Measurements from ENCODE around the gene SLC23A2. TPM values are rescaled to one million over a fixed set of nuclear protein-coding genes. Genes with fewer than 3 reads are reported as not detected.

The SLC23A2 gene
- total RNA-seq, 1 experiment from 2014 or later: 37.3 TPM

DNA sequence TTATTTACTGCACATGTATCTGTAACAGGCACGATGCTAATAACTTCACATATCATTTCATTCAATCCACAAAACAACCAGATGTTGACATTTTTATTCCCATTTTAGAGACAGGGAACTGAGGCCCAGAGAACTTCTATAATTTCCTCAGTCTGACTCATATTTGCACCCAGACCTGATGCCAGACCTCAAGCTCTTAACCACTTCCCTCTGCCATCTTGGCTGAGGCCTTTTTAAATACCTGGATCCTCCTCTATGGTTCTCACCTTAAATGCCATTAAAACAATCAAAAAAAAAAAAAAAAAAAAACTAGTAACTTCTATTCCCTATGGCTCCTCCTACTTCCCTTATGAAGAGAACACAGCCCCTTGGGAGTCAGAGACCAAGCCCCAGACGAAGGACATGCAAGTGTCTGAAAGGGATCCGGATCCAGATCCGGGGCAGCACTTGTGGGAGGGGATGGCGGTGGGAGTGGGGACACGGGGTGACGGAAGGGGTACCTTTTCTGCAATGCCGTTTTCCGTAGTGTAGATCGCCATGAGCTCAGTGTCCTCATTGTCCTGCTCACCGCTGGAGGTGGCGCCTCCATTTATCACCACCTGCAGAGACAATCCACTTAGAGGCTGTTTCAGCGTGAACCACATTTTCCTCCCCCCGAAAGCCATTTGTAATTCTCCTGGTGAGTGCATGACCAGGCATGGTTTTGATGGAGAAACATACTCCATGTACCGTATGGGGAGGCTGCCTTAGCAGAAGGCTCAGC lies 88.7 kb downstream of the SLC23A2 start:
- no peaks in the 10 kb centered on the region for H3K36me3 Mint-ChIP-seq (ENCODE audit: insufficient read depth, unreplicated experiment)
- H3K36me3 ChIP-seq (ENCODE audit: control insufficient read depth, insufficient read depth, low read length): no peaks in the 10 kb centered on the region
- POLR2A ChIA-PET: no interaction called here

DNA sequence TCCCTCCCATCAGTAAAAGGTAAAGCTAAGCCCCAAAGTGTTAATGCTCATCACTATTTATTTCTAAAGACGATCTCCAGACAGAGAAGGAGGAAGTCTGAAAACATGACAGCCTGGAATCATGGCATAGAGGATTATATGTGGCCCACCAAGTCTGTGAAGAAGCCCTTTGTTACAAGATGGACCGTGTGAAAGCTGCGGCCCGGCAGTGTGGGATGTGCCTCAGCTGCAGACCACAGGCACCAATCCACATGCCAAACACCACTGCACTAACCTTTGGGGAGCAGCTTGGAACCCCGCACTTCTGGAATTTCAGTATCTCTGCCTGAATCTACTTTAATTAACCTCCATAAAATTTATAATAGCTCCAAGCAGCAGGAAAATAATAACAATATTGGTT lies 90.4 kb downstream of the SLC23A2 start:
- ChIA-PET CTCF (no interaction called here), POLR2A (no interaction called here)
- H3K4me1 Mint-ChIP-seq (ENCODE audit: low read depth, unreplicated experiment): no peaks in the 10 kb centered on the region
- no peak for DNase-seq
- no peak overlapping the region for H3K27ac Mint-ChIP-seq (ENCODE audit: unreplicated experiment)
- H3K27me3 Mint-ChIP-seq (ENCODE audit: insufficient read depth, unreplicated experiment): no peaks in the 10 kb centered on the region
- H3K4me3 Mint-ChIP-seq (ENCODE audit: unreplicated experiment): no peak overlapping the region
- H3K9me3 Mint-ChIP-seq (ENCODE audit: unreplicated experiment): peaks cover 17% of the 10 kb centered on the region
- no TSS peak for BruUV-seq (replicated peaks)
- Histone ChIP-seq H3K27me3 (replicated peaks; ENCODE audit: control insufficient read depth, insufficient read depth, low read length) (no peaks in the 10 kb centered on the region), H3K4me3 (ENCODE audit: low read depth, low read length) (no peak overlapping the region), H3K4me1 (no peaks in the 10 kb centered on the region), H3K36me3 (ENCODE audit: control insufficient read depth, insufficient read depth, low read length) (no peaks in the 10 kb centered on the region), H3K9me3 (no peaks in the 10 kb centered on the region)
- TF ChIP-seq, protein P1, sequence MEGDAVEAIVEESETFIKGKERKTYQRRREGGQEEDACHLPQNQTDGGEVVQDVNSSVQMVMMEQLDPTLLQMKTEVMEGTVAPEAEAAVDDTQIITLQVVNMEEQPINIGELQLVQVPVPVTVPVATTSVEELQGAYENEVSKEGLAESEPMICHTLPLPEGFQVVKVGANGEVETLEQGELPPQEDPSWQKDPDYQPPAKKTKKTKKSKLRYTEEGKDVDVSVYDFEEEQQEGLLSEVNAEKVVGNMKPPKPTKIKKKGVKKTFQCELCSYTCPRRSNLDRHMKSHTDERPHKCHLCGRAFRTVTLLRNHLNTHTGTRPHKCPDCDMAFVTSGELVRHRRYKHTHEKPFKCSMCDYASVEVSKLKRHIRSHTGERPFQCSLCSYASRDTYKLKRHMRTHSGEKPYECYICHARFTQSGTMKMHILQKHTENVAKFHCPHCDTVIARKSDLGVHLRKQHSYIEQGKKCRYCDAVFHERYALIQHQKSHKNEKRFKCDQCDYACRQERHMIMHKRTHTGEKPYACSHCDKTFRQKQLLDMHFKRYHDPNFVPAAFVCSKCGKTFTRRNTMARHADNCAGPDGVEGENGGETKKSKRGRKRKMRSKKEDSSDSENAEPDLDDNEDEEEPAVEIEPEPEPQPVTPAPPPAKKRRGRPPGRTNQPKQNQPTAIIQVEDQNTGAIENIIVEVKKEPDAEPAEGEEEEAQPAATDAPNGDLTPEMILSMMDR (IDR thresholded peaks at IDR 0.05; ENCODE audit: insufficient read depth in 1 of 2, low read depth in 1 of 2, low read length in 1 of 2, severe bottlenecking in 1 of 2, unreplicated experiment in 1 of 2): no peak
- intact Hi-C loops (cut with micrococcal nuclease; ENCODE audit: unreplicated experiment): no loop called here
- H3K36me3 Mint-ChIP-seq (ENCODE audit: insufficient read depth, unreplicated experiment): no peaks in the 10 kb centered on the region

More for the DNA sequence above, 88.7 kb downstream of the SLC23A2 start:
- H3K4me3 Mint-ChIP-seq (ENCODE audit: unreplicated experiment): no peak overlapping the region
- peaks cover 7% of the 10 kb centered on the region for H3K9me3 Mint-ChIP-seq (ENCODE audit: unreplicated experiment)
- no peaks in the 10 kb centered on the region for H3K4me1 ChIP-seq
- no peaks in the 10 kb centered on the region for H3K27me3 Mint-ChIP-seq (ENCODE audit: insufficient read depth, unreplicated experiment)
- no TSS peak for BruUV-seq (replicated peaks)
- intact Hi-C loops (cut with micrococcal nuclease; ENCODE audit: unreplicated experiment): no loop called here
- TF ChIP-seq, protein P1 (IDR thresholded peaks at IDR 0.05; ENCODE audit: insufficient read depth in 1 of 2, low read depth in 1 of 2, low read length in 1 of 2, severe bottlenecking in 1 of 2, unreplicated experiment in 1 of 2): no peak
- no peak overlapping the region for H3K4me3 ChIP-seq (ENCODE audit: low read depth, low read length)
- CTCF ChIA-PET: no interaction called here
- H3K27me3 ChIP-seq (replicated peaks; ENCODE audit: control insufficient read depth, insufficient read depth, low read length): no peaks in the 10 kb centered on the region
- no peak overlapping the region for H3K27ac Mint-ChIP-seq (ENCODE audit: unreplicated experiment)
- H3K9me3 ChIP-seq: no peaks in the 10 kb centered on the region
- no peak for DNase-seq
- H3K4me1 Mint-ChIP-seq (ENCODE audit: low read depth, unreplicated experiment): peaks cover 7% of the 10 kb centered on the region

DNA sequence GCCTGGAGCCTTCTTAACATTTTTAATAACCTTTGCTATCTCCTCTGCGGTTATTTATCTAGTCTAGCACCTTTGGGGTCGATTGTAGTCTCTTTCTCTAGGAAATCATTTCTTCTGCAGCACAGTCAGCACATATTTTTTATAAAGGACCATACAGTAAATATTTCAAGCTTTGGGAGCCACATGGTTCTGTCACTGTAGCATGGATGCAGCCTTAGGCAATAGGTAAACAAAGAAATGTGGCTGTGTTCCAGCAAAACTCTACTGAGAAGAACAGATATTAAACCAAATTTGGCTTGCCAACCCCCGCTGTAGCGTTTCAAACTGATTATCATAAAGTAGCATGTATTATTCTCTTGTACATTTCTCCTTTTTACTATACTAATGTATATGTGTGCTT lies 95.7 kb downstream of the SLC23A2 start:
- ChIA-PET CTCF (no interaction called here), POLR2A (no interaction called here)
- Histone ChIP-seq H3K9me3 (0 out of 2 replicates have a peak, but pooled peaks cover 2% of the 10 kb centered on the region), H3K4me1 (peaks cover 14% of the 10 kb centered on the region), H3K27me3 (replicated peaks; ENCODE audit: control insufficient read depth, insufficient read depth, low read length) (no peaks in the 10 kb centered on the region), H3K36me3 (ENCODE audit: control insufficient read depth, insufficient read depth, low read length) (no peaks in the 10 kb centered on the region), H3K4me3 (ENCODE audit: low read depth, low read length) (no peak overlapping the region)
- no peak overlapping the region for H3K4me3 Mint-ChIP-seq (ENCODE audit: unreplicated experiment)
- no TSS peak for BruUV-seq (replicated peaks)
- H3K27ac Mint-ChIP-seq (ENCODE audit: unreplicated experiment): no peak overlapping the region
- no peaks in the 10 kb centered on the region for H3K27me3 Mint-ChIP-seq (ENCODE audit: insufficient read depth, unreplicated experiment)
- peaks cover 17% of the 10 kb centered on the region for H3K9me3 Mint-ChIP-seq (ENCODE audit: unreplicated experiment)
- TF ChIP-seq, protein P1 (IDR thresholded peaks at IDR 0.05; ENCODE audit: insufficient read depth in 1 of 2, low read depth in 1 of 2, low read length in 1 of 2, severe bottlenecking in 1 of 2, unreplicated experiment in 1 of 2): no peak
- no peak for DNase-seq
- H3K4me1 Mint-ChIP-seq (ENCODE audit: low read depth, unreplicated experiment): peaks cover 7% of the 10 kb centered on the region
- H3K36me3 Mint-ChIP-seq (ENCODE audit: insufficient read depth, unreplicated experiment): no peaks in the 10 kb centered on the region
- intact Hi-C loops (cut with micrococcal nuclease; ENCODE audit: unreplicated experiment): no loop called here
